Cortex of kidney (tissue), 1 donor: ENCODE results near the gene SLC35E3.

Experiments
- DNase-seq: peaks from one replicate; lab custom pipeline; 2025; lab: John Stamatoyannopoulos, UW

SLC35E3 gene

DNA sequence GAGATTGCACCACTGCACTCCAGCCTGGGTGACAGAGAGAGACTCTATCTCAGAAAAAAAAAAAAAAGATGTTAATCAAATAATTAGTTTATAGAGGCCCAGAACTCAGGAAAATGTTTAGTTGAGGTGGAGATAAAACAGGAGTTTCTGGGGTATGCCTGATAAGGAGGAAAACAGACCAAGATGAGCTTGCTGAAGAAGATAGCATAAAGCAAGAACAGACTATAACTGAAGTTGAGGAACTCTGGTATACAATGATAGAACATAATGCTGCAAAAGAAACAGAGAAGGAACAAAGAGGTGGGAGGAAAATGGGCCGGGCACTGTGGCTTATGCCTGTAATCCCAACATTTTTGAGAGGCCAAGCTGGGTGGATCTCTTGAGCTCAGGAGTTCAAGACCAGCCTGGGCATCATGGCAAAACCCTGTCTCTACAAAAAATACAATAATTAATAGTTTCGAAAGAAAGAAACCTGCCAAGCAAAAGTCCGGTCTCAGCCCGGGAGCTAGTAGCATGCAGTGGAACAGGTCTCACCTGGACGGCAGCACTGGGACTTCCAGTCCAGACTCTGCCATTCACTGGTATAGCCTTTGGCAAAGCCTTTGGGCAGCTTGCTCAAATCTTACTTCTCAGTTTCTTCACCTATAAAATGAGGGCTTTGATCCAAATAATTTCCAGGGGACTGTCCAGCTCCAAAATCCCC lies 25.4 kb downstream of the SLC35E3 start:
- no peak for DNase-seq

DNA sequence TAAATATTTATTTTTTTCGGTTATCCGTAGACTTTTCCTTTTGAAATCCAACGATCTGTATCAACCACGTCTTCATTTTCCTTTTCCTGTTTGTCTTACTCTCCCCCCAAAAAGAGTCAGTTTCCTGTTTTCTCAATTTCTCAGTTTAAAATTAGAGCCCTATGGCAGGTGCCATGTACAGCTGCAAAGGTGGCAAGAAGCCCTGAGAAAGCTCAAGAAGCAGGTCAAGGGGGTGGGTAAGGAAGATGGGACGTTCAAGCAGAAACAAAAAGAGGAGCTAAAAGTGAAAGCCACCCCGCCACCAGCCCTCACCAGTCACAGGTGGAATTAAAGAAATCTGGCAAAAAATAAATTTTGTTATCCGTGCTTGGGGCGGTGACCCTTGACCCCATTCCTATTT lies 26.7 kb downstream of the SLC35E3 start:
- no peak for DNase-seq

DNA sequence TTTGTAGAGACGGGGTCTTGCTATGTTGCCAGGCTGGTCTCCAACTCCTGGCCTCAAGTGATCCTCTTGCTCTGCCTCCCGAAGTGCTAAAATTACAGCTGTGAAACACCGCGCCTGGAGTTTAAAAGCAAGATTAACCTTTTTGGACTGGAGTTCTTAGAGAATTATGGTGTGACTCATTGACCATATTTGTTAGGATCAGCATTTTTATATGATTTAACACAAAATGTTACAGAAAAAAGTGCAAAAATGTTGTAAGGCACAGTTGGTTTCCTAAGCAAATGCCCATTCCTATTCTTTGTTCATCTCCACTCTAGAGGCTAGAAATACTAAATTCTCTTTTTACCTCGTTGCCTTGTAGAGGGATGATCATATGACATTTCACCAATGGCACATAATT lies 27.6 kb downstream of the SLC35E3 start:
- no peak for DNase-seq

DNA sequence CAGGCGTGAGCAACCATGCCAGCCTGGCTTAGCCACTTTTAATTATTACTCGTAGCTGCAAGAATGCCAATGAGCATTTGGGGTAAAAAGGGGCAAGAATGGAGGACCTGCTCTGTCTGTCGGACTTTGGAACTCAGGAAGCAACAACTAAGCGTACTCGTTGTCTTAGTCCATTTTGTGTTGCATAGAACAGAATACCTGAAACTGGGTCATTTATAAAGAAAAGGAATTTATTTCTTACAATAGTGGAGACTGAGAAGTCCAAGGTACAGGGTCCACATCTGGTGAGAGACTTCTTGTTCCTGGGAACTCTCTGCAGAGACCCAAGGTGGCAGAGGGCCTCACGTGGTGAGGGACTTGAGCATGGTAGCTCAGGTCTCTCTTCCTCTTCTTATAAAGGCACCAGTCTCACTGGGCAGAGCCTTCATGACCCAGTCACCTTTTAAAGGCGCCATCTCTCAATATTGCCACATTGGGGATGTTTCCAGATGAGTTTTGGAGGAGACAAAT lies 29.2 kb downstream of the SLC35E3 start:
- no peak for DNase-seq

DNA sequence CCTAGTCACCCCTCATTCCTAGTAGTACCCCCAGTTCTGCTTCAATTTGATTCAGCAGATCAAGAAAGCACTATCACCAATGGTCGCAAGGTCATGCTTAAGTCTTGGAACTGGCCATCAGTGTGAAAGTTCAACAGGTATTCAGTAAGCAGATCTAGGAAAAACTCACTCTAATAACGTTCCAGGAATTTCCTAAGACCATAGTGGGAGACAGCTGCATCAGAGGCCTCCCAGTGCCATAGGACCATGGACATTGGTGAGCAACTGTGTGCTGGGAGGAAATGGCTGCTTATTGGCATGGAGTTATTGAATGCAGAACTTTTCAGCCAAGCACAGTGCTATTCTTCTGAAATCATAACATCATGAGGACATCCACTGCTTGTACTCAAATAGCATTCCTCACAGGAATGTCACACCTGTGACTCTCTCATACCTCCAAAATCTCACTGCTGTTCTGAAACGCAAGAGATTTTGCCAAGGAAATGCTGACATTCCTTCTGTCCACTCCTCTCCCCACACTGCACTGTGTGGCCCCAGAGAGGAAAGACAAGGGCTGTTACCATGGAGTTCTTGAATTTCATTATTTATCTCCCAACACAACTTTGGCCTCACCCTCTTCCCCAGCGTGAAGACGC lies 31.1 kb downstream of the SLC35E3 start:
- DNase-seq = no peak

DNA sequence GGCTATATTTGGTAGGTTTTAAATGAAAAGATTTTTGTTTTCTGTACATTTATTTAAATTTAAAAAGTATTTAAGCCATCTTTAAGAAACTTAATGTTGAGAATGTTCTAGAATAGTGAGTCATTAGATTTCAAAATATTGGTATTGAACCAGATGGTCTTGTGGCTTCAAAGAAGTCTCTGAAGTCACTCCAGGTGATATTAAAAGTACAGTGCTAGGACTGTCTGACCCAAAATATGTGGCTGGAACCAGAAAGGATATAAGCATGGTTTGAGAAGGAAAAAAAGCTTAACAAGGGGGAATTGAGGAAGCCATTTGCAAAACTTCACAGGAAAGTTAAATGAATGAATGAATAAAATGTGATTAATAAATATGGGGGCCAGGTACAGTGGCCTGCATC lies 33.3 kb downstream of the SLC35E3 start:
- DNase-seq = no peak

DNA sequence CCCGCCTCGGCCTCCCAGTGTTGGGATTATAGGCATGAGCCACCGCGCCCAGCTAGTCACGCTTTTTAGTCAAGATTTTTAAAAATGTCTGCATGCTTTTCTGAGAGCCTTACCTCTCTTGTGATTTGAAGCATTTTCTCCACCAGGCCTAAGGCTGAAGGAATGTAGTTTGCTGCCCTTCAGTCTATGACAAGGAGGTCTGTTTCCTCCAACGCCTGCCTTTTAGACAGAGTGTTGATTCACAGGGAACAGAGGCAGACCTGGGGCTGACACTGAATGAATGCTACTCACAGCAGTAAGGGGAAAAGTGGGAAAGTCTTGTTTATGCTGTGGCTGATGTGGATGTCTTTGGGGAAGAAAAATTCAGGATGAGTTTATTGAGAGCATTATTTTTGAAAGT lies 34.8 kb downstream of the SLC35E3 start:
- no peak for DNase-seq

DNA sequence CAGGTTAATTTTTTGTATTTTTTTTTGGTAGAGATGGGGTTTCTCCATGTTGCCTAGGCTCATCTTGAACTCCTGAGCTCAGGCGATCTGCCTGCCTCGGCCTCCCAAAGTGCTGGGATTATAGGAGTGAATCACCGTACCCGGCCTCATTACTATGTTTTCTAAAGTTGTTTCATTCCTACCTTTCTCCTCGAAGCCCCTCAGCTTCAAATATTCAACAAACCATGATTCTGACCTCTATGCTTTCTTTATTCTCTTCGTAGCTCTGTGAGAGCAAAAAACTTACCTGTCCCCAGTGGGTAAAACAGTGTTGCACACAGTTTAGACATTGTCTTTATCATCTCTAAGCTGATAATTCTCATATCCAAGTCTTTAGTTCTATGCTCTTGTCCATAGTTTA lies 35.8 kb downstream of the SLC35E3 start:
- DNase-seq = no peak

DNA sequence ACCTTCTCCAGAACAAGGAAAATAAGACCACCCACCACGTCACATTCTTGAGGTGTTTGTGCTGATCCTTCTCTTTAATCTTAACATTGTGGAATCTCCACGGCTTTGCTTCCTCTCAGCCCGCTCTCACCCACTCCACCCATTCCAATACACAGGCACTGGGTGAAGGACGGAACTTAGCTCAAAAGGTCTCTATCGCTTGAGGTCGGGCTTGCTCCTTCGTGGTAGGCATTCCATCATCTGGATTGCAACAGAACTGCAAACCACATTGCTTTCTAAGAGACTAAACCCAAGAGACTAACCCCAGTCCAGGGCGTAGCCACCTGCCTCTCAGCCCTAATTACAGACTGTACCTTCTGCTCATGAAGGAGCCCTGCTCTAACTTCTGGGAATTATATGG lies 38.0 kb downstream of the SLC35E3 start:
- no peak for DNase-seq

DNA sequence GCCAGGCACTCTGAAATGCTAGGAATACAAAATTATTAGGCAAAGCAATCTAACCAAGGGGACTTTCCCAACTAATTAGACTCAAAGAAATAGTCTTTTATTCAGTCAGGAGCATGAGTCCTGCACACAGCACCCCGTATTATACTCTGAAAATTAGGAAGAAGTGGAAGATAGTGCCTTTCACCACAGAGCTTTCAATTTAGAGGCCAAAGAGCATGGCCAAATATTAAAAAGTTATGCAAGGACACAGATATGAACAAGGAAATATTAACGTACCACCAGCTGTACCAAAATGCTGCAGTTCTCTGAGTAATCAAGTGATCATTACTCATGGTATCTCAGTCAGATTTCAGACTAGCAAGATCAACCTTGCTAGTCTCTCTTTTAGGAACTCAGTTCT lies 39.4 kb downstream of the SLC35E3 start:
- no peak for DNase-seq

DNA sequence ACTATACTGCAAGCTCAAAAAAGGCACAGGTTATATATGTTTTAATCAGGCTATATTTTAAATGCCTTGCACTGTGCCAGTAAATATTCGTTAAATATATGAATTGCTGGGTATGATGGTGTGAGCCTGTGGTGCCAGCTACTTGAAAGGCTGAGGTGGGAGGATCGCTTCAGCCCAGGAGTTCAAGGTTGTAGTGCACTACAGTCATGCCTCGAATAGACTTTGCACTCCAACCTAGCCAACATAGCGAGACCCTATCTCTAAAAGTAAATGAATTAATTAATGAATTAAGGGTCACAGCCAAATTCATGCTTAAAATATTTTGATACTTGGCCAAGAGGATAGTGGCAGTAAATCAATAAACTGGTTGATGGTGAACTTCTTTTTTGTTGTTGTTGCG lies 39.8 kb downstream of the SLC35E3 start:
- DNase-seq = no peak

DNA sequence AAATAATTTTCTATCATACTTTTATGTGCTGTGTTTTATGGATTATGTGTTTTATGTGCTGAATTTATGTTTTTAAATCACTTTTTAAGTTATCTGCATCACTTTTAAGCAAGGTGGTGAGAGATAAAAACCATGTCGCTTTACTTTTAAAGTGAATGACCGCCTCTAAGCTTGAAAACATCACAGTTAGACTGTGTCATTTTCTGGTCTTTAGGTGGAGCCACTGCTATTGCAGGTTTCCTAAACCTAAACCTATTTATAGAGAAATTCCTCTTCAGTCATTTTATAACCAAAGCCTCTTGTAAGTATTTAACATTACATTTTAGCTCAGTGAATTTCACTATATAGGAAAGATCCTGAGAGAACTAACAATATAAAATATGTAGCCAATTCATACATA lies 41.0 kb downstream of the SLC35E3 start:
- DNase-seq = no peak

DNA sequence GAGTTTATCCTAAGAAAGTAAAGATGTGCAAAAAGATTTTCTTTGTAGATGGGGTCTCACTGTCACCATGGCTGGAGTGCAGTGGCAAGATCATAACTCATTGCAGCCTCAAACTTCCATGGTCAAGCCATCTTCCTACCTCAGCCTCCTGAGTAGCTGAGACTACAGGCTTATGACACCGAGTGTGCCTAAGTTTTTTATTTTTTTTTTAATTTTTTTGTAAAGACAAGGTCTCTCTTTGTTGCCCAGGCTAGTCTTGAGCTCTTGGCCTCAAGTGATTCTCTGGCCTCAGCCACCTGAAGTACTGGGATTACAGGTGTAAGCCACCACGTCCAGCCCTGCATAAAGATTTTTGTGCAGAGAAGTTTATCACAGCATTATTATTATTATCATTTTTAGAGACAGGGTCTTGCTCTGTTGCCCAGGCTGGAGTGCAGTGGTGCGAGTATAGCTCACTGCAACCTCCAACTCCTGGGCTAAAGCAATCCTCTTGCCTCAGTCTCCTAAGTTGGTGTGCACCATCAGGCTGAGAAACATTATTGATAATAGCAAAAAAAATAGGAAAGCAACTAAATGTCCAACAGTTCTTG lies 42.7 kb downstream of the SLC35E3 start:
- DNase-seq = no peak

DNA sequence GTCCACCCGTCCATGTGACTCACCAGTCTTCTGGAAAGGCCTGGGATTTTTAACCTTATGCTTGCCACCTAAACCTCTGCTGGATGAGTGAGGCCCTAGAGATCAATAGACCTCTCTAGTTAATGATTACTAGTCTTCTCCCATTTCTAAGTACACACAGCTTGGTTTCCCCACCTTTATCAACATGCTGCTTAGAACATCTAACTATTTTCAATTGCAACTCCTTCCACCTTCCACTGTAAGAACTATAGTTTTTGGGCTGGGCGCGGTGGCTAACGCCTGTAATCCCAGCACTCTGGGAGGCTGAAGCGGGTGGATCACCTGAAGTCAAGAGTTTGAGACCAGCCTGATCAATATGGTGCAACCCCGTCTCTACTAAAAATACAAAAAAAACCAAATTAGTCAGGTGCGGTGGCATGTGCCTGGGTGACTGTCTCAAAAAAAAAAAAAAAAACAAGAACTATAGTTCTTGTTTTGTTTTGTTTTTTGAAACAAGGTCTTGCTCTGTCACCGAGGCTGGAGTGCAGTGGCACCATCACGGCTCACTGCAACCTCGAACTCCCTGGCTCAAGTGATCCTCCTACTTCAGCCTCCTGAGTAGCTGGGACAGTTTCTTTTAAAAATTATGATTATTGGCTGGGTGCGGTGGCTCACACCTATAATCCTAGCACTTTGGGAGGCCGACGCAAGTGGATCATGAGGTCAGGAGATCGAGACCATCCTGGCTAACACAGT lies 43.3 kb downstream of the SLC35E3 start:
- DNase-seq = no peak

DNA sequence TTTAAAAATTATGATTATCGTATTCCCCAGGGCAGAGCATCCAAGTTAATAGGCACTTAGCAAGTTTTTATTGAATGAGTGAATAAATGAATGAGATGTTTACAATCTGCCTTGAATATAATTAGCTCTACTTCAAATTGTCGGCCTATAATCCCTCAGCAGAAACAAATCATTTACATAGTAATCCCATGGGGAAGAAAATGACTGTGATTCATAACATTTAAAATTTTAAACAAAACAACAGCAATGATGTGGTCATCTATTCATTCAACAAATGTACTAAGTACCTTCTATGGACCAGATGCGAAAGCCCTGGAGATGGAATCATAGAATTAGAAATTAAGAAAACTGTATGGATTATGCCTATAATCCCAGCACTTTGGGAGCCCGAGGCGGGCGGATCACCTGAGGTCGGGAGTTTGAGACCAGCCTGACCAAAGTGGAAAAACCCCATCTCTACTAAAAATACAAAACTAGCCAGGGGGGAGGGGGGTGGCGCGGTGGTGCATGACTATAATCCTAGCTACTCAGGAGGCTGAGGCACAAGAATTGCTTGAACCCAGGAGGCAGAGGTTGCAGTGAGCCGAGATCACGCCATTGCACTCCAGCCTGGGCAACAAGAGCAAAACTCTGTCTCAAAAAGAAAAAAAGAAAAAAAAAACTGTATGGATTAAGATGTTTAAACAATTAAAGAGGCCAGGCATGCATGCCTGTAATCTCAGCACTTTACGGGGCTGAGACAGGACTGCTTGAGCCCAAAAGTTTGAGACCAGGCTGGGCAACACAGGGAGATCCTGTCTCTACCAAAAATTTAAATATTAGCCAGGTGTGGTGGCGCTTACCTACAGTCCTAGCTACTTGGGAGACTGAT lies 44.3 kb downstream of the SLC35E3 start:
- no peak for DNase-seq

DNA sequence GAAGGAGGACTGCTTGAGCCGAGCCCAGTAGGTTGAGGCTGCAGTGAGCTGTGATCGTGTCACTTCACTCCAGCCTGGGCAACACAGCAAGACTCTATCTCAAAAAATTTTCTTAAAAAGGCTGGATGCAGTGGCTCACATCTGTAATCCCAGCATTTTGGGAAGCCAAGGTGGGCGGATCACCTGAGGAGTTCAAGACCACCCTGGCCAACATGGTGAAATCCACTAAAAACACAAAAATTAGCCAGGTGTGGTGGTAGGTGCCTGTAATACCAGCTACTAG lies 44.9 kb downstream of the SLC35E3 start:
- DNase-seq = no peak

DNA sequence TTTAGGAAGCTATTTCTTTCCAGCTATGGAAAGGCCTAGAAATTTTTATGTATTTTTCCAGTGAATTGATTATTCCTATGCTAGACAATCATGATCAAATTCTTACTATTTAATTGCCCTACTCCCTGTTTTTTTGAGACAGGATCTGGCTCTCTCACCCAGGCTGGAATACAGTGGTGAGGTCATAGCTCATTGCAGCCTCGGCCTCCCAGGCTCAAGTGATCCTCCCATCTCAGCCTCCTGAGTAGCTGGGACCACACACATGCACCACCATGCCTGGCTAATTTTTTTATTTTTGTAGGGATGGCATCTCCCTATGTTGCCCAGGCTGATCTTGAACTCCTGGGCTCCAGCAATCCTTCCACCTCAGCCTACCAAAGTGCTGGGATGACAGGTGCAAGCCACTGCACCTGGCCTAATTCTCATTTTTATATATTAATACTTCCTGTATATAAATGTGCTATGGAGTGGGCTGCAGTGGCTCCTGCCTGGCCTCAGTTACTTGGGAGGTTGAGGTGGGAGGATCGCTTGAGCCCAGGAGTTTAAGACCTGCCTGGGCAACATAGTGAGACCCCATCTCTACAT lies 46.0 kb downstream of the SLC35E3 start:
- no peak for DNase-seq

DNA sequence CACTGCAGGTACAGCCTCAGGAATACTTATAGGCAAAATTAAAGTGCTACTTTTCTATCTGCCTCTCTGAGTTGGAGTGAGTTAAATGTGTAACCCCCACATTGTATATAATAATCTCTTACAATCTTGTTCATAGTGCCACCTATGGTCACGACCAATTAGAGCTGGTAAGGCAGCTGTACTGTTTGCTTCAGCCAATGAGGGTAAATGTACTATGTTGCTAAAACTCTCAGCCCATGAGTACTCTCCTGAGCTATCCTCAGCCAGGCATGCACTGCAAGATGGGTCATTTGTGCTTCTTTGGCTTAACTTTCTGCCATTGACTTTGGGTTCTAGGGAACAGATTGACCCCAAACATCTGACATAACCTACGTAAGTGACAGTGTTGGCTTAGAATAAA lies 47.0 kb downstream of the SLC35E3 start:
- no peak for DNase-seq

DNA sequence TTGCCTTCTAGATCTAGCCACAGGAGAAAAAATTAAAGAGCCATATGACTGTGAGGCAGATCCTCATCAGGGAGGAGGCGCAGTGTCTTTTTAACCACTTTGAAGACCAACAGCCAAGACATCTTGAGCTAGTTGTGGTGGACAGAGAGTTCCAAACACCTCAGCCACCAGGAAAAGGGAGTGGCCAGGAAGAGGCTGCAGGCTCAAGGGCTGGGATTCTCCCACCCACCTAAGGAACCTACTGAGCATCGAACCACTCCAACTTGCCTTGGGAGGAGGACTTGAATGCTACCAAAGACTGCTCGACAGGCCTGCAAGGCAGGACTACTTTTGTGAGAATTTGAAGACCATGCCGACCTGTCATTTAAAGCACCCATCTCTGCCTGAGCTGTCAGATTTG lies 47.5 kb downstream of the SLC35E3 start:
- DNase-seq = no peak

DNA sequence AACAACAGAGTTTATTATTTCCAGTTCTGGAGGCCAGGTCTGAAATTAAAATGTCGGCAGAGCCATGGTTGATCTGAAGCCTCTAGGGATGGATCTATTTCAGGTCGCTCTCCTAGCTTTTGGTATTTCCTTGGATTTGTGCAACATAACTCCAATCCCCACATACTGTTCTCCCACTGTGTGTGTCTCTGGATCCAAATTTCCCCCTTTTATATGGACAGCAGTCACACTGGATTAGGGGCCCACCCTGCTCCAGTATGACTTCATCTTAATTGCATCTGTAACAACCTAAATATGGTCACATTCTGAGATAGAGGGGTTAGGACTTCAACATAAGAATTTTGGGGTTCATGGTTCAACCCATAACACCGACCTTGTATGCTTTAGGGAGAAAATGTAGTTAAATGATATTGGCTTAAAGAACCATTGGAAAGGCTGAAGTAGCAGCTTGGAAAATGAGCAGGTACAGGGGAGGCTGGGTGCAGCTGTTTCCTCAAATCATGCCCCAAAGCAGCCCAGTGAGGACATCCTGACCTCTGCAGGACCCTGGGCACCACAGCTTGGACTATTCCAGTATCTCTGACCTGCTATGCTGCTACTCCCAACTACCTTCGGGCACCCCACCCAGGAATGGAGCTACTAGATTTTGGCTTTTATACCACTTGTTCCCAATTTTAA lies 48.1 kb downstream of the SLC35E3 start:
- no peak for DNase-seq

DNA sequence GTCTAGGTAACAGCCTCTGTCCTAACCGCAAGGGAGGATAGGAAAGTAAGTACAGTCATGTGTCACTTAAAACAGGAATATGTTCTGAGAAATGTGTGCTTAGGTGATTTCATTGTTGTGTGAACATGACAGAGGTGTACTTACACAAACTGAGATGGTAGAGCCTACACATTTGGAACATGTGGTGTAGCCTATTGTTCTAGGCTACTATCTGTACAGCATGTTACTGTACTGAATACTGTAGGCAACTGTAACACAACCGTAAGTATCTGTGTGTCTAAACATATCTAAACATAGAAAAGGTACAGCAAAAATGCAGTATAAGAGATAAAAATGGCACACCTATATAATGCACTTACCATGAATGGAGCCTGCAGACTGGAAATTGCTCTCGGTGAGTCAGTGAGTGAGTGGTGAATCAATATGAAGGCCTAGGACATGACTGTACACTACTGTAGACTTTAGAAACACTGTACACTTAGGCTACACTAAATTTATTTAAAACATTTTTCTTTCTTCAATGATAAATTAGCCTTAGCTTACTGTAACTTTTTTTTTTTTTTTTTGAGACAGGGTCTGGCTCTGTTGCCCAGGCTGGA lies 48.8 kb downstream of the SLC35E3 start:
- no peak for DNase-seq
